DND-41 (cell line): ENCODE measurements around the gene PTK6.

Experiments
- ATAC-seq: fragments of 200-7000 bp; cut with Tn5 transposase; 3 replicates; pipeline ENCODE4 v1.9.1; 2021; ENCODE audit warnings: low read depth; ENCODE audit not compliant: insufficient read depth
- DNase-seq: peaks from one replicate; pipeline ENCODE4 v3.0.0-alpha.2; 2020
- H2AFZ ChIP-seq: 2 replicates; pipeline ENCODE4 v1.6.0; 2012; ENCODE audit warnings: low read depth, low read length
- H3K27ac ChIP-seq: 2 replicates; pipeline ENCODE4 v1.5.1; 2012; ENCODE audit warnings: low read length, inconsistent platforms
- H3K27me3 ChIP-seq: fragments of 200-600 bp; sonication (generic); 2 replicates; pipeline ENCODE4 v1.6.0; 2012; ENCODE audit warnings: low read length, mild to moderate bottlenecking, inconsistent platforms; ENCODE audit not compliant: insufficient read depth, poor library complexity
- H3K36me3 ChIP-seq: 2 replicates; pipeline ENCODE4 v1.5.1; 2012; ENCODE audit warnings: low read length, inconsistent platforms; ENCODE audit not compliant: insufficient read depth
- H3K4me1 ChIP-seq: 2 replicates; pipeline ENCODE4 v1.5.1; 2012; ENCODE audit warnings: mild to moderate bottlenecking, low read length; ENCODE audit not compliant: insufficient read depth
- H3K4me2 ChIP-seq: 2 replicates; pipeline ENCODE4 v1.6.0; 2012; ENCODE audit warnings: mild to moderate bottlenecking, moderate library complexity, low read length, inconsistent platforms; ENCODE audit not compliant: insufficient read depth
- H3K4me3 ChIP-seq, 2 experiments: fragments of 200-600 bp in 1 of 2; shearing (Covaris generic) in 1 of 2; 2 replicates each; pipeline ENCODE4 v1.5.1; 2012 to 2016; ENCODE audit warnings: inconsistent platforms in 2 of 2, low read length in 2 of 2, mild to moderate bottlenecking in 2 of 2, low read depth in 1 of 2, moderate library complexity in 1 of 2
- H3K79me2 ChIP-seq: 2 replicates; pipeline ENCODE4 v1.6.0; 2012; ENCODE audit warnings: low read length, inconsistent platforms; ENCODE audit not compliant: insufficient read depth
- H3K9ac ChIP-seq: 2 replicates; pipeline ENCODE4 v1.6.0; 2012; ENCODE audit warnings: low read depth, mild to moderate bottlenecking, inconsistent platforms, low read length, moderate library complexity
- H3K9me3 ChIP-seq: 2 replicates; pipeline ENCODE4 v1.5.1; 2012; ENCODE audit warnings: low read length, moderate library complexity, mild to moderate bottlenecking, inconsistent platforms; ENCODE audit not compliant: insufficient read depth, severe bottlenecking
- H4K20me1 ChIP-seq: 2 replicates; pipeline ENCODE4 v1.6.0; 2012; ENCODE audit warnings: low read length; ENCODE audit not compliant: insufficient read depth
- EZH2 ChIP-seq: IDR thresholded peaks from 3 replicates; pipeline ENCODE4 v1.6.1; 2012; ENCODE audit warnings: borderline replicate concordance, low read depth, mild to moderate bottlenecking, moderate library complexity, low read length, inconsistent platforms; ENCODE audit not compliant: severe bottlenecking
- TF ChIP-seq, protein P1 (sequence below): IDR thresholded peaks from 2 replicates; pipeline ENCODE4 v1.5.1; 2012; ENCODE audit warnings: borderline replicate concordance, low read length, moderate library complexity, mild to moderate bottlenecking; ENCODE audit not compliant: poor library complexity, severe bottlenecking; ENCODE audit errors: extremely low read depth

The PTK6 gene

DNA sequence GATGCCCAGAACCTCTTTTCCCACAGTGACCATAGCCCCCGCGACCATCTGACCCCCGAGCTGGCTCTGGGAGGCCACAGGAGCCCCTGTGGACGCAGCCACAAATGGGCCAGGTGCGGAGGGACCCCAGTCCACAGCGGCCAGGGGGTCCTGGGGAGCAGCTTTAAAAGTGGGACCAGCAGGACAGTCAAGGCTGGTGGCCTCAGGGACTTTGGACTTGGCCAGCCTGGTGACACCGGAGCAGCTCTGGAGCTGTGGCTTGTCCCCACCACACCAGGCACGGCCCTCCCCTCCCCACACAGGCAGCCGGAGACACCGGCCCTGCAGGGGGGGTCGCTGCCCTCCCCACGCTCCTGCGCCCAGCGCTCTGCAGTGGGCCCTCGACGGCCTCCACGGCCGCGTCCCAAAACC, 20.3 kb upstream of the PTK6 start:
- no peak for DNase-seq
- no peak overlapping the region for H3K27ac ChIP-seq
- no peak overlapping the region for H3K9ac ChIP-seq
- peaks cover 25% of the 10 kb centered on the region for H3K4me1 ChIP-seq
- no peak overlapping the region for H3K4me3 ChIP-seq
- no peak overlapping the region for H2AFZ ChIP-seq
- H3K36me3 ChIP-seq: no peaks in the 10 kb centered on the region
- no peaks in the 10 kb centered on the region for H3K79me2 ChIP-seq
- no peak for ATAC-seq
- H3K9me3 ChIP-seq: no peaks in the 10 kb centered on the region
- peaks cover 9% of the 10 kb centered on the region for H4K20me1 ChIP-seq
- H3K27me3 ChIP-seq: no peaks in the 10 kb centered on the region
- no peak overlapping the region for H3K4me2 ChIP-seq
- TF ChIP-seq EZH2: no peak
- TF ChIP-seq, protein P1, sequence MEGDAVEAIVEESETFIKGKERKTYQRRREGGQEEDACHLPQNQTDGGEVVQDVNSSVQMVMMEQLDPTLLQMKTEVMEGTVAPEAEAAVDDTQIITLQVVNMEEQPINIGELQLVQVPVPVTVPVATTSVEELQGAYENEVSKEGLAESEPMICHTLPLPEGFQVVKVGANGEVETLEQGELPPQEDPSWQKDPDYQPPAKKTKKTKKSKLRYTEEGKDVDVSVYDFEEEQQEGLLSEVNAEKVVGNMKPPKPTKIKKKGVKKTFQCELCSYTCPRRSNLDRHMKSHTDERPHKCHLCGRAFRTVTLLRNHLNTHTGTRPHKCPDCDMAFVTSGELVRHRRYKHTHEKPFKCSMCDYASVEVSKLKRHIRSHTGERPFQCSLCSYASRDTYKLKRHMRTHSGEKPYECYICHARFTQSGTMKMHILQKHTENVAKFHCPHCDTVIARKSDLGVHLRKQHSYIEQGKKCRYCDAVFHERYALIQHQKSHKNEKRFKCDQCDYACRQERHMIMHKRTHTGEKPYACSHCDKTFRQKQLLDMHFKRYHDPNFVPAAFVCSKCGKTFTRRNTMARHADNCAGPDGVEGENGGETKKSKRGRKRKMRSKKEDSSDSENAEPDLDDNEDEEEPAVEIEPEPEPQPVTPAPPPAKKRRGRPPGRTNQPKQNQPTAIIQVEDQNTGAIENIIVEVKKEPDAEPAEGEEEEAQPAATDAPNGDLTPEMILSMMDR: no peak

DNA sequence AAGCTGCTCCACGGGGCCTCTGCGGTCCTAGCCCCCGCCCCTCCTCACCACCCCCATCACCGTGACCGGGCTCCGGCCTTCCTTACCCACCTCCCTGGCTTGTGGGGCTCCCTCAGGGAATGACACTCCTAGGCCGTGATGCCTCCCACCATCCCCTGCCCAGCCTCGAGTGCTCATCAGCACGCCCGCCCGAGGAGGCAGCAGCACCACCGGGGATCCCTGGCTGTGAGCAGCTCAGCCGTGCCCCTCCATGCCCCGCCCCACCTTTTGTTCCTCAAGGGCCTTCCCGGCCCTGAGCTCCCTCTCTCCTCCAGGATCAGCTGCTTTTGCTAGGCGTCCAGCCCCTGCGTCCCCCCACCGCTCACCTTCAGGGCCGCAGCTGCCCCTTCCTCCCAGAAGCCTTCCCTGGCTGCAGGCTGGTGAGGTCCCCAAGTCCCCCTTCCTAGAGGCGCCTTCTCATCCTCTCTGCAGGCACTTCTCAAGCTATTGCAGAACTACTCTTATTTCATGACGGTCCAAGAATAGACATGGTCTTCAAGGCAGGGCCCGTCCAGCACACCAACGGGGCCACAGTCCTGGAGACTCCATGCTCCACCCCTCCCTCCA, 19.8 kb upstream of the PTK6 start:
- Histone ChIP-seq H2AFZ (no peak overlapping the region), H3K9me3 (no peaks in the 10 kb centered on the region), H3K36me3 (no peaks in the 10 kb centered on the region), H3K79me2 (no peaks in the 10 kb centered on the region), H3K27ac (no peak overlapping the region), H3K4me1 (peaks cover 30% of the 10 kb centered on the region), H4K20me1 (peaks cover 9% of the 10 kb centered on the region), H3K4me2 (no peak overlapping the region), H3K4me3 (no peak overlapping the region), H3K27me3 (no peaks in the 10 kb centered on the region), H3K9ac (no peak overlapping the region)
- no peak for TF ChIP-seq EZH2
- TF ChIP-seq, protein P1: no peak
- DNase-seq: no peak
- no peak for ATAC-seq

DNA sequence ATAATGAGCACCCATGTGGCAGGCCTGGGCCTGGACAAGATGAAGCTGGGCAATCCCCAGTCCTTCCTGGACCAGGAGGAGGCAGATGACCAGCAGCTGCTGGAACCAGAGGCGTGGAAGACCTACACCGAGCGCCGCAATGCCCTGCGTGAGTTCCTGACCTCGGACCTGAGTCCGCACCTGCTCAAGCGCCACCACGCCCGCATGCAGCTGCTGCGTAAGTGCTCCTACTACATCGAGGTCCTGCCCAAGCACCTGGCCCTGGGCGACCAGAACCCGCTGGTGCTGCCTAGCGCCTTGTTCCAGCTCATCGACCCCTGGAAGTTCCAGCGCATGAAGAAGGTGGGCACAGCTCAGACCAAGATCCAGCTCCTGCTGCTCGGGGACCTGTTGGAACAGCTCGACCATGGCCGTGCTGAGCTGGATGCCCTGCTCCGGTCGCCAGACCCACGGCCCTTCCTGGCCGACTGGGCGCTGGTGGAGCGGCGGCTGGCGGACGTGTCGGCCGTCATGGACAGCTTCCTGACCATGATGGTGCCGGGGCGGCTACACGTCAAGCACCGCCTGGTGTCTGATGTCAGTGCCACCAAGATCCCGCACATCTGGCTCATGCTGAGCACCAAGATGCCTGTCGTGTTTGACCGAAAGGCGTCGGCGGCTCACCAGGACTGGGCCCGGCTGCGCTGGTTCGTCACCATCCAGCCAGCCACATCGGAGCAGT, 18.6 kb upstream of the PTK6 start:
- TF ChIP-seq, protein P1: no peak
- no peak for TF ChIP-seq EZH2
- no peaks in the 10 kb centered on the region for H3K27me3 ChIP-seq
- H3K9me3 ChIP-seq: no peaks in the 10 kb centered on the region
- no peaks in the 10 kb centered on the region for H3K36me3 ChIP-seq
- no peak overlapping the region for H3K27ac ChIP-seq
- no peaks in the 10 kb centered on the region for H3K79me2 ChIP-seq
- H3K4me2 ChIP-seq: no peak overlapping the region
- H3K4me1 ChIP-seq: peaks cover 32% of the 10 kb centered on the region
- H3K4me3 ChIP-seq: no peak overlapping the region
- DNase-seq (no peak), ATAC-seq (no peak)
- no peak overlapping the region for H2AFZ ChIP-seq
- H3K9ac ChIP-seq: no peak overlapping the region
- peaks cover 9% of the 10 kb centered on the region for H4K20me1 ChIP-seq
